HepG2 (cell line): Measurements from ENCODE around the gene PHAX. TPM values are rescaled to one million over a fixed set of nuclear protein-coding genes. Genes with fewer than 3 reads are reported as not detected.

Experiments used
- ATF4 ChIP-seq, 2 experiments: fragments of 450-650 bp in 1 of 2; sonication (generic) in 1 of 2; formaldehyde crosslinking; IDR thresholded peaks; 2 replicates each; pipeline versions ENCODE4 v1.5.0 to v1.8.0; 2020 to 2022; ENCODE audit warnings: mild to moderate bottlenecking in 1 of 2, missing genetic modification reagents in 1 of 2
- CTCF ChIP-seq: sonication (generic); formaldehyde crosslinking; IDR thresholded peaks from 2 replicates; pipeline ENCODE4 v1.5.0; 2020; ENCODE audit warnings: mild to moderate bottlenecking, missing genetic modification reagents, moderate library complexity
- EP300 ChIP-seq, 3 experiments: sonication (generic) in 1 of 3; formaldehyde crosslinking in 1 of 3; IDR thresholded peaks; 2 replicates each; pipeline versions ENCODE4 v1.5.1 to v1.6.1; 2011 to 2020; ENCODE audit warnings: low read depth in 2 of 3, low read length in 2 of 3, borderline replicate concordance in 1 of 3, improper control_type of control experiment in 1 of 3, mild to moderate bottlenecking in 1 of 3, missing genetic modification reagents in 1 of 3, moderate library complexity in 1 of 3
- ESRRA ChIP-seq: sonication (generic); formaldehyde crosslinking; IDR thresholded peaks from 2 replicates; pipeline ENCODE4 v1.5.1; 2020; ENCODE audit warnings: mild to moderate bottlenecking, low read depth, missing genetic modification reagents
- GATAD2A ChIP-seq: IDR thresholded peaks from 2 replicates; pipeline ENCODE4 v1.6.1; 2016
- HNF1A ChIP-seq, 2 experiments: sonication (generic) in 1 of 2; formaldehyde crosslinking in 1 of 2; IDR thresholded peaks; 2 replicates each; pipeline versions ENCODE4 v1.4.0 to v1.6.1; 2016 to 2020; ENCODE audit warnings: borderline replicate concordance in 1 of 2, low read depth in 1 of 2, mild to moderate bottlenecking in 1 of 2, missing genetic modification reagents in 1 of 2
- HOXA3 ChIP-seq: sonication (generic); formaldehyde crosslinking; IDR thresholded peaks from 2 replicates; pipeline ENCODE4 v1.5.0; 2020; ENCODE audit warnings: missing genetic modification reagents
- SAP130 ChIP-seq: IDR thresholded peaks from 2 replicates; pipeline ENCODE4 v1.6.1; 2016; ENCODE audit warnings: low read depth
- TFE3 ChIP-seq: IDR thresholded peaks from 2 replicates; pipeline ENCODE4 v1.6.1; 2016
- YEATS4 ChIP-seq: sonication (generic); formaldehyde crosslinking; IDR thresholded peaks from 2 replicates; pipeline ENCODE4 v1.4.0; 2020; ENCODE audit warnings: missing genetic modification reagents, borderline replicate concordance
- ZBTB7B ChIP-seq: sonication (generic); formaldehyde crosslinking; IDR thresholded peaks from 2 replicates; pipeline ENCODE4 v1.4.0; 2020; ENCODE audit warnings: missing genetic modification reagents
- ZNF3 ChIP-seq: IDR thresholded peaks from 2 replicates; pipeline ENCODE4 v1.7.0; 2017; ENCODE audit warnings: inconsistent platforms
- ZNF431 ChIP-seq: sonication (generic); formaldehyde crosslinking; IDR thresholded peaks from 2 replicates; pipeline ENCODE4 v1.9.0; 2022; ENCODE audit warnings: missing genetic modification reagents, low read depth, mild to moderate bottlenecking, borderline replicate concordance
- ZNF609 ChIP-seq: sonication (generic); formaldehyde crosslinking; IDR thresholded peaks from 2 replicates; pipeline ENCODE4 v1.4.0; 2020; ENCODE audit warnings: mild to moderate bottlenecking, missing genetic modification reagents, borderline replicate concordance
- polyA plus RNA-seq, 8 experiments: library from polyadenylated mRNA; depleted of rRNA in 3 of 8; stranded (reverse) in 7 of 8; unstranded in 1 of 8; fragments of >200 nt; fragmentation: Illumina TruSeq in 4 of 8; extraction: Trizol in 4 of 8; gene quantifications; 2 replicates each; pipeline versions ENCODE4 v1.2.1 to v1.2.3, GENCODE V29; 2011 to 2016; ENCODE audit warnings: low read depth in 4 of 8, missing spikeins in 1 of 8, mixed read lengths in 1 of 8; ENCODE audit not compliant: insufficient read depth in 1 of 8
- total RNA-seq, 5 experiments: library from RNA; depleted of rRNA; stranded (reverse); fragments of >200 nt; fragmentation: Illumina TruSeq; extraction: Trizol; gene quantifications; 2 replicates each; pipeline ENCODE4 v1.2.3, GENCODE V29; 2016; ENCODE audit warnings: low read depth in 1 of 5

PHAX gene
- total and polyA plus RNA-seq, 2 of the 13 experiments (the other 11 are each of a cell fraction or from before 2014, with no cell fraction given): 20.0 to 59.7 TPM

GRCh38 chr5:126649057-126649456 is 48.3 kb downstream of the PHAX start (continued):
- TF ChIP-seq HNF1A (IDR thresholded peaks at IDR 0.05; ENCODE audit: low read depth): 0 out of 2 replicates have a peak, but pooled peaks have one; percentile 52
- TF ChIP-seq HNF1A (CRISPR knock-in tag; IDR thresholded peaks at IDR 0.05; ENCODE audit: borderline replicate concordance): peak; percentile 73; the same call in 1 of the 2 replicates
- TF ChIP-seq ZNF609: peak; percentile 85; the same call in 1 of the 2 replicates
- TF ChIP-seq EP300 (IDR thresholded peaks at IDR 0.05; ENCODE audit: low read depth in 2 of 2, low read length in 2 of 2): peak in 1 of 2 experiments; percentile 83; a peak in 2 of 4 replicates
- TF ChIP-seq EP300 (CRISPR knock-in tag; IDR thresholded peaks at IDR 0.05; ENCODE audit: borderline replicate concordance): peak; percentile 84
- peak; percentile 80; the same call in 1 of the 2 replicates for TF ChIP-seq YEATS4 (CRISPR knock-in tag)
- TF ChIP-seq ZNF3 (CRISPR knock-in tag): peak; percentile 56; the same call in 1 of the 2 replicates
- peak; percentile 98 for TF ChIP-seq GATAD2A (CRISPR knock-in tag)
- TF ChIP-seq TFE3: peak; percentile 56; the same call in 1 of the 2 replicates
- peak; percentile 71; the same call in 1 of the 2 replicates for TF ChIP-seq HOXA3 (CRISPR knock-in tag)
- TF ChIP-seq CTCF (CRISPR knock-in tag): peak; percentile 7; the same call in 1 of the 2 replicates
- peak; percentile 40; the same call in 1 of the 2 replicates for TF ChIP-seq ZBTB7B (CRISPR knock-in tag)
- peak; percentile 85 for TF ChIP-seq SAP130 (CRISPR knock-in tag)
- TF ChIP-seq ZNF431 (CRISPR knock-in tag): peak; percentile 68; the same call in 1 of the 2 replicates
- peak in 1 of 2 experiments; percentile 79; a peak in 2 of 4 replicates for TF ChIP-seq ATF4 (CRISPR knock-in tag; IDR thresholded peaks at IDR 0.05)
- TF ChIP-seq ESRRA: 0 out of 2 replicates have a peak, but pooled peaks have one; percentile 40
